ENCODE results near the gene GPC3.

The GPC3 gene

GRCh38 chrX:133868250-133868649 is 117.1 kb downstream of the GPC3 start:
- H3K4me1 ChIP-seq (ENCODE audit: control insufficient read depth in 1 of 2, insufficient read depth in 1 of 2, low read depth in 1 of 2, low read length in 1 of 2) = no peaks in the 10 kb centered on the region
- no peak overlapping the region for H3K4me3 ChIP-seq (ENCODE audit: low read depth in 1 of 2, low read length in 1 of 2)
- no peak for TF ChIP-seq CTCF (IDR thresholded peaks at IDR 0.05)
- H3K27me3 ChIP-seq = no peaks in the 10 kb centered on the region
- H3K36me3 ChIP-seq = no peaks in the 10 kb centered on the region
- H3K9me3 ChIP-seq = no peaks in the 10 kb centered on the region
- no peak overlapping the region for H3K27ac ChIP-seq

GRCh38 chrX:133865761-133866471 is 119.5 kb downstream of the GPC3 start:
- H3K27ac ChIP-seq = no peak overlapping the region
- no peaks in the 10 kb centered on the region for H3K4me1 ChIP-seq (ENCODE audit: control insufficient read depth in 1 of 2, insufficient read depth in 1 of 2, low read depth in 1 of 2, low read length in 1 of 2)
- no peak for TF ChIP-seq CTCF (IDR thresholded peaks at IDR 0.05)
- H3K36me3 ChIP-seq = no peaks in the 10 kb centered on the region
- H3K27me3 ChIP-seq = no peaks in the 10 kb centered on the region
- H3K4me3 ChIP-seq (ENCODE audit: low read depth in 1 of 2, low read length in 1 of 2) = no peak overlapping the region
- H3K9me3 ChIP-seq = no peaks in the 10 kb centered on the region

DNA sequence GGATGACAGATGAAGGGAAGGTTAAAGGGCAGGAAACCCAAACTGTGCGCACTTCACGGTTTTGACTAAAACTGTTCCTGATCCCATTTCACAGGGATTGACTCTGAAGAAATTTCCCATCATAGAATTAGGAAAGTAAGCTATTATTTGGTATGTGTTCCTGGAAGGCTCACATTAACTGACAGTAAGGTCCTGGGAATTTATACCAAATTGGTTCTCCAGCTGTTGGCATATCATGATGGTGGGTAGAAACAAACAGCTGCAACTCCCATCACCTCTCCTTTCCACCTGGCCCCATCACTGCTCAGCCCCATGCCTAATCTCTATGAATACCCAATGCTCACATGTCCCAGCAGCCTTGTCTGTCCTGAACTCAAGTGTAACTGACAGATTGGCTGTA is 121.2 kb downstream of the GPC3 start:
- no peak overlapping the region for H3K27ac ChIP-seq
- H3K4me1 ChIP-seq (ENCODE audit: control insufficient read depth in 1 of 2, insufficient read depth in 1 of 2, low read depth in 1 of 2, low read length in 1 of 2) = no peaks in the 10 kb centered on the region
- H3K36me3 ChIP-seq = no peaks in the 10 kb centered on the region
- TF ChIP-seq CTCF (IDR thresholded peaks at IDR 0.05) = no peak
- no peaks in the 10 kb centered on the region for H3K27me3 ChIP-seq
- no peaks in the 10 kb centered on the region for H3K9me3 ChIP-seq
- H3K4me3 ChIP-seq (ENCODE audit: low read depth in 1 of 2, low read length in 1 of 2) = no peak overlapping the region

GRCh38 chrX:133859860-133860259 is 125.5 kb downstream of the GPC3 start:
- no peaks in the 10 kb centered on the region for H3K4me1 ChIP-seq (ENCODE audit: control insufficient read depth in 1 of 2, insufficient read depth in 1 of 2, low read depth in 1 of 2, low read length in 1 of 2)
- no peak for TF ChIP-seq CTCF (IDR thresholded peaks at IDR 0.05)
- no peaks in the 10 kb centered on the region for H3K36me3 ChIP-seq
- no peak overlapping the region for H3K4me3 ChIP-seq (ENCODE audit: low read depth in 1 of 2, low read length in 1 of 2)
- no peak overlapping the region for H3K27ac ChIP-seq
- no peaks in the 10 kb centered on the region for H3K27me3 ChIP-seq
- H3K9me3 ChIP-seq = no peaks in the 10 kb centered on the region

GRCh38 chrX:133859336-133859735 is 126.1 kb downstream of the GPC3 start:
- H3K4me1 ChIP-seq (ENCODE audit: control insufficient read depth in 1 of 2, insufficient read depth in 1 of 2, low read depth in 1 of 2, low read length in 1 of 2) = no peaks in the 10 kb centered on the region
- TF ChIP-seq CTCF (IDR thresholded peaks at IDR 0.05) = no peak
- H3K36me3 ChIP-seq = no peaks in the 10 kb centered on the region
- no peak overlapping the region for H3K27ac ChIP-seq
- H3K9me3 ChIP-seq = no peaks in the 10 kb centered on the region
- no peaks in the 10 kb centered on the region for H3K27me3 ChIP-seq
- no peak overlapping the region for H3K4me3 ChIP-seq (ENCODE audit: low read depth in 1 of 2, low read length in 1 of 2)
